GM18498 (cell line): ENCODE measurements around the gene GFI1.
"Not testable (repeated sequence)": the region's sequence is repeated elsewhere in the genome, so short reads cannot be mapped to it uniquely, and the experiment has no call there.

ENCODE experiments used
- ATAC-seq: cut with Tn5 transposase; IDR thresholded peaks from one replicate; pipeline ENCODE4 v1.9.1; 2021; ENCODE audit warnings: mild to moderate bottlenecking, moderate library complexity; ENCODE audit not compliant: unreplicated experiment

Gene GFI1

GRCh38 chr1:92466683-92467352 is 19.9 kb downstream of the GFI1 start:
- no peak for ATAC-seq

DNA sequence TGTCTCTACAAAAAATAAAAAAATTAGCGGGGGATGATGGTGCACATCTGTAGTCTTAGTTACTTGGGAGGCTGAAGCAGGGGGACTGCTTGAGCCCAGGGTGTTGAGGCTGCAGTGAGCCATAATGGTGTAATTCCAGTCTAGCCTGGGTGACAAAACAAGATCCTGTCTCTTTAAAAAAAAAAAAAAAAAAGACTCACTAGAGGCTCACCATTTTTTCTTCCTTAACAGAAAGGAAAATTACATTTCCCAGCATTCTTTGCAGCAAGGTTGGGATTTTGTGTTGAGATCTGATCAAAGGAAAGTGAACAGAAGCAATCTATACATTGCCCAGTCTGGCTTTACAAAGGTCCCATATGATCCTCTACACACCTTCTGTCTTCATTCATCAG is 21.5 kb downstream of the GFI1 start:
- no peak for ATAC-seq

GRCh38 chr1:92464588-92465255 is 22.0 kb downstream of the GFI1 start:
- ATAC-seq, result no peak

- peak; percentile 77 for ATAC-seq
Measured at GRCh38 chr1:92461364-92462097, 25.2 kb downstream of the GFI1 start.

DNA sequence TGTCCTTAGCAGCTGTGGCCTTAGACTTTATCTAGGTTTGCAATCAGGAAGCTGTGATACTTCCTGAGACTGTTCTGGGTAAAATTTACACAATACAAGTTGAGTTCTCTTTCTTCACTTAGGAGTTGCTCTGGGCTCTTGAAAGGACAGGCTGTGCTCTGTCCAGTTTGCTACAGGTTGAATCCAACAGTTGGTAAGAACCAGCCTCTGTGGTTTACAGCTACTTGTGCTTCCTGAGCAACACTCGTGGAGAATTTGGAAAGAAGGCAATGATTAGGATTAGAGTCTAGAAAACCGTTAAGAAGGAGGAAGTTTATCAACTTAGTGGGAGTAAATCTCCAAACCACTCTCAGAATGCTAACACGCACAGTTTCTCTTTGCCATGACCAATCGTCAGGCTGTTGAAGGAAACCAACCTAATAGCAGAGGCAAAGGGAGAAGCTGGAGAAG is 26.8 kb downstream of the GFI1 start:
- no peak for ATAC-seq

- ATAC-seq, result no peak
Measured at GRCh38 chr1:92458146-92458545, 28.6 kb downstream of the GFI1 start.

DNA sequence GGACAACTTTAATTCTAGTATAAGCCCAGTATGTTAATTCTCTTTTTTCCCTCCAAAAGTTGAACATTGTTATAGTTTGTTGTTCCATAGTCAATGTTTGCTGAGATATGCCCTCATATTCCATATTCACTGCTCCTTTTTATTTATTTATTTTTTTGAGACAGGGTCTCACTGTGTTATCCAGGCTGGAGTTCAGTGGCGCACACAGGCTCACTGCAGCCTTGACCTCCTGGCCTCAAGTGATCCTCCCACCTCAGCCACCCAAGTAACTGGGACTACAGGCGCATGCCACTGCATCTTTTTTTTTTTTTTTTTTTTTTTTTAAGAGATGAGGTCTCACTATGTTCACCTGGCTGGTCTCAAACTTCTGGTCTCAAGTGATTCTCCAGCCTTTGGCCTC is 38.7 kb downstream of the GFI1 start:
- no peak for ATAC-seq

DNA sequence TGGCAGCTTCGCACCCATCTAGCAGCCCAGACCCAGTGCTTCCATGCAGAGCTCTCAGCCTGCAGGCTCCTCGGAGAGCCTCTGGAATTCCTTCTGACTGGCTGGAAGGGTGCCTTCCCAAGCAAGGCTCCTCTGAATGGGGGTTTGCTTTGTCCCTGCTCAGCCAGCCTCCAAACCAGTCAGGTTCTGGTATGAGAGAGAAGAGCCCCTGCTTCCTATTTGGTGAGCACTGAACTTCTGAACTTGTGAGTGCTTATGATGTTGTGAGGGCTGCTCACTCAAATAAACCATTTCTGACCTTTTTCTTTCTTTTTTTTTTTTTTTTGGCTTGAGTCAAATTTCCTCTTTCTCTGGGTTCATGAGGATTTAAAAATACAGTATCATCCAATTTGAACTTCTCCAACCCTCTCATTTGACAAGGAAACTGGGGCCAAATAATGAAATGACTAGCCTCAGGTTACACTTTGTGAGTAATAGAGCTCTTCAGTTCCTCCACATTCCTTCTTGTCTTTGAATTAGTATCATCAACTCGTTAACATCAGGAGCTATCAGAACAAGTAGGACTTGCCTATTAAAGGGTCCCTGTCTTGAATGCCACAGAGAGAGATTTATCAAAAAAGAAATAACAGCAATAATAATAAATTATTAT is 39.6 kb downstream of the GFI1 start:
- no peak for ATAC-seq

GRCh38 chr1:92446546-92446945 is 40.2 kb downstream of the GFI1 start:
- no peak for ATAC-seq

DNA sequence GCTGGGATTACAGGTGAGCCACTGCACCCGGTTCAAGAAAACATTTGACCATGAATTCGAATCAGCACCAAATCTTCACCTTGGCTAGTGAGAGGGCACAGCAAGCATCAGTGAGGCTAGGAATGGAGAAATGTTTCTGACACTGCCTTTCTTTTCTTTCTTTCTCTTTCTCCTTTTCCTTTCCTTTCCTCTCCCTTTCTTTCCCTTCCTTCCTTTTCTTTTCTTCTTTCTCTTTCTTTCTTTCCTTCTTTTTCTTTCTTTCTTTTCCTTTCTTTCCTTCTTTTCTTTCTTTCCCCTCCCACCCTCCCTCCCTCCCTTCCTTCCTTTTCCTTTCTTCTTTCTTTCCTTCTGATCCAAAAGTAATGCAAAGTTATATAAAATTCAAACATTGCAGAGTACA is 40.9 kb downstream of the GFI1 start:
- no peak for ATAC-seq

DNA sequence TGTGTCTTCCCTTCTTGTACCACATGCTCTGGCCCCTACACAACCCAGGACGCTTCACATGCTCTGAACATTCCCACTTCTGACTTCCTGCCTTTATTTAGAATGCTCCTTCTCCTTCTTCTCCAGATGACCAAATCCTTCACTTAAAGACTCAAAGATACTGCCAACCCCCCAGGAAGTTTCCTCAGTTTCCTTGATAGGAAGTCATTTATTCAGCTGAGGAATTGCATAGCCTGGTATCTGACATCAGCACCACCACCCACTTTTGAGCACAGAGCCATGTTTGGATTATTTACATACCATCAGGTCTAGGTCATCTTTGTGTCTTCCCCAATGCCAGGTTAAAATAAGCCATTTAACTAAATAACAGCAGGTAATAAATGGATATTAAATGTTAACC is 42.4 kb downstream of the GFI1 start:
- no peak for ATAC-seq

DNA sequence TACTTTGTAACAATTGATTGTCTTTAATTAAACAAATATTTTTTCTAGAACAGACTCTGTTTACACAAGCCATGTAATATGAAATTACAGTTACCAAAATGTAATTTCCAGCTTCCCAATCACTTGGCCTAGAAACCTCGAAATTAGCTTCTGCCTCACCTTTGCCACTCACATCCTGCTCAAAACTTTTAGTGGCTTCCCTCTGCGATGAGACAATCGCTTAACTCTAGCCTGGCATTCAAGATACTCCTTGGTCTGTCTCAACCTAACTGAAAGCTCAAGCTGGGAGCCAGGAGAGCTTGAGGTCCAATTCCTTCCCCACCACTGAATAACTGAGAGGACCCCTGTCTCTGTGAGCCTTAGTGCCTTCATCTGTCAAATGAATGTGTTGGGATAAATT is 42.8 kb downstream of the GFI1 start:
- no peak for ATAC-seq

DNA sequence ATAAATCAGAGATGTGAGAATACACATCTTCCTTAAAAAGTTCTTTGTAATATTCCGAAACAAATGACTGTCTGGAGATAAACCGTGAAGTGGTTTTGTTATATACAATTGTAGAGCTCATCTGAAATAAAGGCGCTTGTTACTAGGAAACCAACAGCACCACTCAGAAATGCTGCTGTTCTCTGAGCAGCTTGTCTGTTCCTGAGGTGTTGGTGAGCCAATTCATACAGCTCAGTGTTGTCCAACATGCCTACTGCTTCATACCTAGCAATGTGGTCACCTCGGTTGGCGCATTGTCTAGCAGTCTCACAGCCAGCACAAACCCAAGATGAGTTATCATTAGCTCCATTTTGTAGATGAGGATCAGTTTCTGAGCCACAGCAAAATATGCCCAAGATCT is 44.4 kb downstream of the GFI1 start:
- no peak for ATAC-seq

DNA sequence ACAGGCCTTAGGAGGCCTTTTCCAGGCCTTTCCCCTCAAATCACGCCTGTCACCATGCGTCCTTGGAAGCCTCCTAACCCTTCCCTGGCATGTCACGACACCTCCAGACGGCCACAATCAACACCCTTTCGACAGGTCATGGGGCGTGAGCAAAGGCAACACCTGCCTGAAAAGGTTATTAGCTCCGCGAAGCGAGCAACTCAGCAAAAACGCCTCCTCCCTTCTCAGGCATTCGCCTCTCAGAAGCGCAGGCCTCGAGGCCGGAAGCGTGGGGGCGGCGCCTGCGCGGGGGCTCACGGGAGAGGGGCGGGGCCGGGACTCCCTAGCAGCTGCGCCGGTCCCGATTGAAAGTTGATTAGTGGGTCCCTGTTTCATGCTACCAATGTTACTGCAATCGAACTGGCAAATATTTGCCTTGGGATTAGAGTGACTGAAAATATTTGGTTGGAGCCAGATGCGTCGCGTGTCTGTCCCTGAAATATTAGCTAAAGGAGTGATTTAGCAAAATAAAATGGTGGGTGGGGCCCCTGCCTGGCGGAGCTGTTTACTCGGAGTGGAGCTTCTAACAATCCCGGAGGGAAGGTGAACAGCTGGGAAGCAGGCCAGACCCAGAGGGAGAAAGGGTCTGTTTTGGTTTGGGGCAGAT is 44.9 kb downstream of the GFI1 start:
- ATAC-seq, result no peak

- ATAC-seq, result no peak
Measured at GRCh38 chr1:92441316-92441696, 45.4 kb downstream of the GFI1 start.

DNA sequence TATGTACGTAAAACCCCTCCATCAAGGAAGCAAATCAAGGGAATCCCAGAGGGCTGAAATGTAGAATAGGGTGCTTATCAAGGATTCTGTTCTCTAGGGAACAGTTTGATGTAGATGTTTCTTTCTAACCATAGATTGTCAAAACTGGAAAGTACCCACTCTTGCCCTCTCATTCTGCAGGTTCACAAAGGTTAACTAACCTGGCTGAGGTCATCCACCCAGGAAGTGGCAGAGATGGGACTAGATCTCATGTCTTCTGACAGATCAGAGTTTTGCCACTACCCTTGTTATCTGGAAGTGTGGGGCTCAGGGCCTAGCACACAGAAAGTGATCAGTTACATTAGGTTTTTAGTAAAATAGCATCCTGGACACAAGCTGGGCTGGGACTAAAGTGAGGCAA is 47.4 kb downstream of the GFI1 start:
- ATAC-seq, result no peak

DNA sequence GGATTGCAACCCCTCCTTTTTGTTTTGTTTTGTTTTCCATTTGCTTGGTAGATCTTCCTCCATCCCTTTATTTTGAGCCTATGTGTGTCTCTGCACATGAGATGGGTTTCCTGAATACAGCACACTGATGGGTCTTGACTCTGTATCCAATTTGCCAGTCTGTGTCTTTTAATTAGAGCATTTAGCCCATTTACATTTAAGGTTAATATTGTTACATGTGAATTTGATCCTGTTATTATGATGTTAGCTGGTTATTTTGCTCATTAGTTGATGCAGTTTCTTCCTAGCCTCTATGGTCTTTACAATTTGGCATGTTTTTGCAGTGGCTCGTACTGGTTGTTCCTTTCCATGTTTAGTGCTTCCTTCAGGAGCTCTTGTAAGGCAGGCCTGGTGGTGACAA is 52.2 kb downstream of the GFI1 start:
- ATAC-seq, result not testable (repeated sequence)

- ATAC-seq, result no peak
Measured at GRCh38 chr1:92430030-92430429, 56.7 kb downstream of the GFI1 start.

DNA sequence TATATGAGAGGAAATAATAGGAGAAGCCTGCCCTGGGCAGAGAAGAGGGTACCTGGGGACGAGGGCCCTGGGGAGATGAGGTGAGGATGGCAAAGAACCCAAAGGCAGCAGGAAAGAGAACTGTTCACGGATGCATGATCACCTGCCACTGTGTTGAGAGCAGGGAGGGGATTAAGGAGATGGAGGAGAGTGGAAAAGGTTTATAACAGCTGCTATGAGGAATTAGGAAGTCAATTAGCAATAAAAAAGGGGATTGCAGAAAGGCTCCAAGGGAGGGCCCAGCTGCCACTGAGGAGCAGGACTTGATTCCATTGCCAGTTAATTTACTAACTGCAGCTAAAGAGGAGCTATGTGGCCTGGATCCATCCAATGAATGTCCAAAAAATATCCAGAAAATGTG is 61.1 kb downstream of the GFI1 start:
- no peak for ATAC-seq
